Gastroesophageal sphincter (tissue), 3 donors: ENCODE data around the gene NPSR1.

Source experiments
- EP300 ChIP-seq: sonication (generic); formaldehyde crosslinking; IDR thresholded peaks from one replicate; pipeline ENCODE4 v1.6.1; 2017; ENCODE audit warnings: antibody characterized with exemption, mild to moderate bottlenecking
- POLR2A ChIP-seq, 2 donors: fragments of 450-650 bp; IDR thresholded peaks; one replicate each; pipeline ENCODE4 v1.6.1; 2017; ENCODE audit warnings: antibody characterized with exemption in 2 of 2, mild to moderate bottlenecking in 2 of 2, moderate library complexity in 1 of 2
- TF ChIP-seq, protein P1 (sequence below), 4 experiments: fragments of 200-600 bp in 2 of 4; fragments of 450-650 bp in 2 of 4; sonication (generic) in 1 of 4; IDR thresholded peaks; one replicate each; pipeline ENCODE4 v1.5.1; 2017 to 2019; ENCODE audit warnings: antibody characterized with exemption in 4 of 4, mild to moderate bottlenecking in 2 of 4, moderate library complexity in 2 of 4

DNA sequence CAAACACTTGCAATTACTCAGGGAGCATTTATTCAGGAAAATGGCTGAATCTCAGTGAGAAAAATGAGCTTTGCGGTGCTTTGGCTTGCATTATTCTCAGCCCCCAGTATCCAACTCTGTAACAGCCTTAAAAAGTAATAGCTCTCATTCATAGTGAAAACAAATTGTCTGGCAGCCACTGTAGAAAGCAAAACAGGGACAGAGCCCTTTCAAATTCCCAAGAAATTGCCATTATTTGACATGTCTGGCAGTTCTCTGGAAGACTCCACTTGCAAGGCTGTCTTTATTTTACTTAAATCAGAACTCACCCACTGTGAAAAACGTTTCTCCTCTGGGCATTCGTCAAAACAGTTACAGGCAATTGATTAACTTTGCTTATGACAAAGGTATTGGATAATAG, 122.5 kb downstream of the NPSR1 start:
- TF ChIP-seq, protein P1, sequence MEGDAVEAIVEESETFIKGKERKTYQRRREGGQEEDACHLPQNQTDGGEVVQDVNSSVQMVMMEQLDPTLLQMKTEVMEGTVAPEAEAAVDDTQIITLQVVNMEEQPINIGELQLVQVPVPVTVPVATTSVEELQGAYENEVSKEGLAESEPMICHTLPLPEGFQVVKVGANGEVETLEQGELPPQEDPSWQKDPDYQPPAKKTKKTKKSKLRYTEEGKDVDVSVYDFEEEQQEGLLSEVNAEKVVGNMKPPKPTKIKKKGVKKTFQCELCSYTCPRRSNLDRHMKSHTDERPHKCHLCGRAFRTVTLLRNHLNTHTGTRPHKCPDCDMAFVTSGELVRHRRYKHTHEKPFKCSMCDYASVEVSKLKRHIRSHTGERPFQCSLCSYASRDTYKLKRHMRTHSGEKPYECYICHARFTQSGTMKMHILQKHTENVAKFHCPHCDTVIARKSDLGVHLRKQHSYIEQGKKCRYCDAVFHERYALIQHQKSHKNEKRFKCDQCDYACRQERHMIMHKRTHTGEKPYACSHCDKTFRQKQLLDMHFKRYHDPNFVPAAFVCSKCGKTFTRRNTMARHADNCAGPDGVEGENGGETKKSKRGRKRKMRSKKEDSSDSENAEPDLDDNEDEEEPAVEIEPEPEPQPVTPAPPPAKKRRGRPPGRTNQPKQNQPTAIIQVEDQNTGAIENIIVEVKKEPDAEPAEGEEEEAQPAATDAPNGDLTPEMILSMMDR (IDR thresholded peaks at IDR 0.05), result no peak
- no peak for TF ChIP-seq POLR2A (IDR thresholded peaks at IDR 0.05)
- no peak for TF ChIP-seq EP300
